ENCODE data around the gene TOB1.

DNA sequence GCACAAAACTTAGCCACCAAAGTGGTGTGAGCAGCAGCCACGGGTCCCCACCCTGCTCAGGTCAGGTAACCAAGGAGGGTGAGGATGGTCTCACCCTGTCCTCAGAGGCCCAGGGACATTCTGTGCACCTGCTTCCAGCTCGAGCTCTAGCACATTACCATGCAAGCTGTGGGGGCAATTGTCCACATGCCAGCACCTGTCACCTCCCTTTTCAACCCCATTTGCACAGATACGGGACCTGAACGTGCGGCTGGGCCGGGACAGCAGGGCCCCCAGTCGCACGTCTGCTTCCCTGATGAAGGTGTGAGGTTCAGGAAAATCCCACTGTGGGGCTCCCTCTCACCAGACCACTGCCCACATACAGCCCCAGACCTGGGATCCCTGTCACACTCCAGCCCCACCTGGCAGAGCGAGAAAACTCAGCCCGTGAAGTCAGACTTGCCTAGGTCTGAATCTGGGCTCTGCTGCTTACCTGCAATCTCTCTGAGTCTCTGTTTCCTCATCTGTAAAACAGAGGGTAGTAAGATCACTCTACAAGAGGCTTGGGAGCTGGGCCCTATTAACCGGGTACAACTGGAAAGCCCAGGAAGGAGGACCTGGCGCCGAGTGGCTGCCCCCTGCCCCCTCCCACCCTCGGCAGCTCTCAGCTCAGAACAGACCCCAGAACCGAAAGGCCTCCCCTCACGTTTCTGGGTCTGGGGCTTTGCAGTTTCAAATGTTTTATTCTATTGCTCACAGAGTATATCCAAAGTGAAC, 22.8 kb downstream of the TOB1 start:
- TF ChIP-seq EZH2 (IDR thresholded peaks at IDR 0.05) (no peak), POLR2AphosphoS5 (IDR thresholded peaks at IDR 0.05; ENCODE audit: borderline replicate concordance, low read depth, low read length) (no peak)

Measured in SK-N-MC (cell line).